Uterus (tissue), 2 donors: ENCODE measurements around the gene NMNAT1.

Source experiments
- POLR2A ChIP-seq, 2 donors: fragments of 450-650 bp; IDR thresholded peaks; one replicate each; pipeline ENCODE4 v1.6.1; 2016; ENCODE audit warnings: antibody characterized with exemption in 2 of 2, mild to moderate bottlenecking in 1 of 2, moderate library complexity in 1 of 2
- TF ChIP-seq, protein P1 (sequence below), 4 experiments: fragments of 200-600 bp in 2 of 4; fragments of 450-650 bp in 2 of 4; sonication (generic) in 2 of 4; IDR thresholded peaks; one replicate each; pipeline ENCODE4 v1.5.1; 2016 to 2019; ENCODE audit warnings: antibody characterized with exemption in 4 of 4, mild to moderate bottlenecking in 2 of 4, moderate library complexity in 1 of 4

GRCh38 chr1:9990944-9991343 is 47.7 kb downstream of the NMNAT1 start:
- TF ChIP-seq, protein P1, sequence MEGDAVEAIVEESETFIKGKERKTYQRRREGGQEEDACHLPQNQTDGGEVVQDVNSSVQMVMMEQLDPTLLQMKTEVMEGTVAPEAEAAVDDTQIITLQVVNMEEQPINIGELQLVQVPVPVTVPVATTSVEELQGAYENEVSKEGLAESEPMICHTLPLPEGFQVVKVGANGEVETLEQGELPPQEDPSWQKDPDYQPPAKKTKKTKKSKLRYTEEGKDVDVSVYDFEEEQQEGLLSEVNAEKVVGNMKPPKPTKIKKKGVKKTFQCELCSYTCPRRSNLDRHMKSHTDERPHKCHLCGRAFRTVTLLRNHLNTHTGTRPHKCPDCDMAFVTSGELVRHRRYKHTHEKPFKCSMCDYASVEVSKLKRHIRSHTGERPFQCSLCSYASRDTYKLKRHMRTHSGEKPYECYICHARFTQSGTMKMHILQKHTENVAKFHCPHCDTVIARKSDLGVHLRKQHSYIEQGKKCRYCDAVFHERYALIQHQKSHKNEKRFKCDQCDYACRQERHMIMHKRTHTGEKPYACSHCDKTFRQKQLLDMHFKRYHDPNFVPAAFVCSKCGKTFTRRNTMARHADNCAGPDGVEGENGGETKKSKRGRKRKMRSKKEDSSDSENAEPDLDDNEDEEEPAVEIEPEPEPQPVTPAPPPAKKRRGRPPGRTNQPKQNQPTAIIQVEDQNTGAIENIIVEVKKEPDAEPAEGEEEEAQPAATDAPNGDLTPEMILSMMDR (IDR thresholded peaks at IDR 0.05) = no peak
- no peak for TF ChIP-seq POLR2A (IDR thresholded peaks at IDR 0.05)
